ENCODE data around the gene GIGYF2.

DNA sequence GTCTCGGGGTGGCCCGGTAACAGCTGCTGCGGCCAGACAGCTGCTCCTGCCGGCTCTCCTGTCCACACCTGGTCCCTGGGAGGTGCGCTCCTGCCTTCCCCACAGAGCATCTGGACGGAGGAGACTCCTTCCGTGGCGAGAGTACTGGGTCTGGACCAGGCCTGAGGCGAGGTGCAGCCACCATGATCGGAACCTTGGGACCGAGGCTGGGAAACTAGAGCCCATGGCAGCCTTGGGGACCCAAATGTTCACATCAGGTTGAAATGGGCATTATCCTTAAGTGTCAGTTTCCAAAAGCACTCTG is 628 bp downstream of the GIGYF2 start:
- TF ChIP-seq, protein P1, sequence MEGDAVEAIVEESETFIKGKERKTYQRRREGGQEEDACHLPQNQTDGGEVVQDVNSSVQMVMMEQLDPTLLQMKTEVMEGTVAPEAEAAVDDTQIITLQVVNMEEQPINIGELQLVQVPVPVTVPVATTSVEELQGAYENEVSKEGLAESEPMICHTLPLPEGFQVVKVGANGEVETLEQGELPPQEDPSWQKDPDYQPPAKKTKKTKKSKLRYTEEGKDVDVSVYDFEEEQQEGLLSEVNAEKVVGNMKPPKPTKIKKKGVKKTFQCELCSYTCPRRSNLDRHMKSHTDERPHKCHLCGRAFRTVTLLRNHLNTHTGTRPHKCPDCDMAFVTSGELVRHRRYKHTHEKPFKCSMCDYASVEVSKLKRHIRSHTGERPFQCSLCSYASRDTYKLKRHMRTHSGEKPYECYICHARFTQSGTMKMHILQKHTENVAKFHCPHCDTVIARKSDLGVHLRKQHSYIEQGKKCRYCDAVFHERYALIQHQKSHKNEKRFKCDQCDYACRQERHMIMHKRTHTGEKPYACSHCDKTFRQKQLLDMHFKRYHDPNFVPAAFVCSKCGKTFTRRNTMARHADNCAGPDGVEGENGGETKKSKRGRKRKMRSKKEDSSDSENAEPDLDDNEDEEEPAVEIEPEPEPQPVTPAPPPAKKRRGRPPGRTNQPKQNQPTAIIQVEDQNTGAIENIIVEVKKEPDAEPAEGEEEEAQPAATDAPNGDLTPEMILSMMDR (IDR thresholded peaks at IDR 0.05): no peak
- no peak for TF ChIP-seq EP300 (IDR thresholded peaks at IDR 0.05)
- TF ChIP-seq POLR2A (IDR thresholded peaks at IDR 0.05): no peak
